Measurements from ENCODE around the gene ATG14. TPM values are rescaled to one million over a fixed set of nuclear protein-coding genes. Genes with fewer than 3 reads are reported as not detected.

ATG14 gene
- total and polyA plus RNA-seq, 3 donors from 2014 or later = 18.0 to 28.4 (median 23.5) TPM

DNA sequence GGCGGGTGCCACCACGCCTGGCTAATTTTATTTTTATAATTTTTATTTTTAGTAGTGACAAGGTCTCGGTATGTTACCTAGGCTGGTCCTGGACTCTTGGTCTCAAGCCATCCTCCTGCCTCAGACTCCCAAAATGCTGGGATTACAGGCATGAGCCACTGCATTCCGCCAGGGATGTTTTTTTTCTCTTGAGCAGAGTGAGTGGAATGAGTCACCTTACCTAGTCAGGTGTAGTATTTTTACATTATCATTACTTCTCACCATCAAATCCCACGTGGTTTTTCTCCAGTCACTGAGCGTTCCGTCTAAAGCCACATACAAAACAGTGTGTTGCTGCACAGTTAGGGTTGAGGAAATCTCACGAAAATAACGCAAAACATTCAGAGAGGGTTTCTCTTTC lies 29.7 kb upstream of the ATG14 start:
- no peaks in the 10 kb centered on the region for H3K9me3 ChIP-seq
- no peak overlapping the region for H3K27ac ChIP-seq
- H3K4me1 ChIP-seq = no peaks in the 10 kb centered on the region
- no peaks in the 10 kb centered on the region for H3K36me3 ChIP-seq (ENCODE audit: low read depth, missing control alignments)
- H3K27me3 ChIP-seq = no peaks in the 10 kb centered on the region
- no peak overlapping the region for H3K4me3 ChIP-seq
- 83 to 88% methylated on average over 9 of the region's 9 CpGs for WGBS, 2 donors
- no peak for DNase-seq
- intact Hi-C loops (cut with DNase I; ENCODE audit: low total_unique reads) = no loop called here
- no peak for TF ChIP-seq POLR2A (IDR thresholded peaks at IDR 0.05)
- no peak for TF ChIP-seq CTCF (IDR thresholded peaks at IDR 0.05)

GRCh38 chr14:55440385-55440784 lies 28.8 kb upstream of the ATG14 start, which contains the start of gene TBPL2:
TBPL2 (minus strand) TSS chr14:55440616; CDS start chr14:55440449, 167 bp downstream.
- H3K4me1 ChIP-seq = no peaks in the 10 kb centered on the region

GRCh38 chr14:55438066-55438683 lies 26.5 kb upstream of the ATG14 start:
- Histone ChIP-seq H3K9me3 (no peaks in the 10 kb centered on the region), H3K27me3 (no peaks in the 10 kb centered on the region), H3K27ac (no peak overlapping the region), H3K36me3 (ENCODE audit: low read depth, missing control alignments) (no peaks in the 10 kb centered on the region), H3K4me1 (no peaks in the 10 kb centered on the region), H3K4me3 (no peak overlapping the region)
- TF ChIP-seq CTCF (IDR thresholded peaks at IDR 0.05) (peak; percentile 52 to 78 (median 61)), POLR2A (IDR thresholded peaks at IDR 0.05) (no peak)
- peak; percentile 70 for DNase-seq
- WGBS, 2 donors = 49 to 52% methylated on average over 10 of the region's 10 CpGs
- intact Hi-C loops (cut with DNase I; ENCODE audit: low total_unique reads) = no loop called here

More at GRCh38 chr14:55440385-55440784, 28.8 kb upstream of the ATG14 start, which contains the start of gene TBPL2:
- H3K36me3 ChIP-seq (ENCODE audit: low read depth, missing control alignments) = no peaks in the 10 kb centered on the region
- peak within 1 kb of the TSS in 1 of 2 donors; percentile 47 for H3K4me3 ChIP-seq
- DNase-seq = no peak
- no peak for TF ChIP-seq CTCF (IDR thresholded peaks at IDR 0.05)
- no peak for TF ChIP-seq POLR2A (IDR thresholded peaks at IDR 0.05)
- intact Hi-C loops (cut with DNase I; ENCODE audit: low total_unique reads) = no loop called here
- WGBS, 2 donors = 38 to 40% methylated on average over 24 to 29 of the region's 29 CpGs
- no peaks in the 10 kb centered on the region for H3K9me3 ChIP-seq
- H3K27me3 ChIP-seq = no peaks in the 10 kb centered on the region
- H3K27ac ChIP-seq = no peak within 1 kb of the TSS

GRCh38 chr14:55436931-55437330 lies 25.3 kb upstream of the ATG14 start:
- no peak for DNase-seq
- no peaks in the 10 kb centered on the region for H3K9me3 ChIP-seq
- TF ChIP-seq CTCF (IDR thresholded peaks at IDR 0.05) = no peak
- no peak for TF ChIP-seq POLR2A (IDR thresholded peaks at IDR 0.05)
- H3K27me3 ChIP-seq = no peaks in the 10 kb centered on the region
- H3K36me3 ChIP-seq (ENCODE audit: low read depth, missing control alignments) = no peaks in the 10 kb centered on the region
- no peak overlapping the region for H3K27ac ChIP-seq
- WGBS, 2 donors = 86% methylated on average over 4 of the region's 4 CpGs
- intact Hi-C loops (cut with DNase I; ENCODE audit: low total_unique reads) = no loop called here
- no peak overlapping the region for H3K4me3 ChIP-seq
- no peaks in the 10 kb centered on the region for H3K4me1 ChIP-seq

GRCh38 chr14:55436519-55436918 lies 24.9 kb upstream of the ATG14 start:
- 68 to 75% methylated on average over 4 of the region's 4 CpGs for WGBS, 2 donors
- no peaks in the 10 kb centered on the region for H3K4me1 ChIP-seq
- no peak for TF ChIP-seq CTCF (IDR thresholded peaks at IDR 0.05)
- no peak for TF ChIP-seq POLR2A (IDR thresholded peaks at IDR 0.05)
- H3K9me3 ChIP-seq = no peaks in the 10 kb centered on the region
- no peaks in the 10 kb centered on the region for H3K27me3 ChIP-seq
- no peak overlapping the region for H3K4me3 ChIP-seq
- DNase-seq = no peak
- no peak overlapping the region for H3K27ac ChIP-seq
- intact Hi-C loops (cut with DNase I; ENCODE audit: low total_unique reads) = no loop called here
- no peaks in the 10 kb centered on the region for H3K36me3 ChIP-seq (ENCODE audit: low read depth, missing control alignments)

Data from testis (tissue), 3 donors.